Uterus (tissue), 2 donors: ENCODE measurements around the gene TMCO2.

Source experiments
- CTCF ChIP-seq, 4 experiments: fragments of 200-600 bp in 2 of 4; fragments of 450-650 bp in 2 of 4; sonication (generic) in 2 of 4; IDR thresholded peaks; one replicate each; pipeline ENCODE4 v1.5.1; 2016 to 2019; ENCODE audit warnings: antibody characterized with exemption in 4 of 4, mild to moderate bottlenecking in 2 of 4, moderate library complexity in 1 of 4
- POLR2A ChIP-seq, 2 donors: fragments of 450-650 bp; IDR thresholded peaks; one replicate each; pipeline ENCODE4 v1.6.1; 2016; ENCODE audit warnings: antibody characterized with exemption in 2 of 2, mild to moderate bottlenecking in 1 of 2, moderate library complexity in 1 of 2

GRCh38 chr1:40252601-40253000, 4.9 kb downstream of the TMCO2 start:
- TF ChIP-seq POLR2A (IDR thresholded peaks at IDR 0.05) (no peak), CTCF (IDR thresholded peaks at IDR 0.05) (no peak)
